GM19351 (cell line): ENCODE results near the gene FTH1.

Experiments used
- ATAC-seq: cut with Tn5 transposase; IDR thresholded peaks from one replicate; pipeline ENCODE4 v1.9.1; 2021; ENCODE audit warnings: mild to moderate bottlenecking, moderate library complexity; ENCODE audit not compliant: unreplicated experiment

FTH1 gene

DNA sequence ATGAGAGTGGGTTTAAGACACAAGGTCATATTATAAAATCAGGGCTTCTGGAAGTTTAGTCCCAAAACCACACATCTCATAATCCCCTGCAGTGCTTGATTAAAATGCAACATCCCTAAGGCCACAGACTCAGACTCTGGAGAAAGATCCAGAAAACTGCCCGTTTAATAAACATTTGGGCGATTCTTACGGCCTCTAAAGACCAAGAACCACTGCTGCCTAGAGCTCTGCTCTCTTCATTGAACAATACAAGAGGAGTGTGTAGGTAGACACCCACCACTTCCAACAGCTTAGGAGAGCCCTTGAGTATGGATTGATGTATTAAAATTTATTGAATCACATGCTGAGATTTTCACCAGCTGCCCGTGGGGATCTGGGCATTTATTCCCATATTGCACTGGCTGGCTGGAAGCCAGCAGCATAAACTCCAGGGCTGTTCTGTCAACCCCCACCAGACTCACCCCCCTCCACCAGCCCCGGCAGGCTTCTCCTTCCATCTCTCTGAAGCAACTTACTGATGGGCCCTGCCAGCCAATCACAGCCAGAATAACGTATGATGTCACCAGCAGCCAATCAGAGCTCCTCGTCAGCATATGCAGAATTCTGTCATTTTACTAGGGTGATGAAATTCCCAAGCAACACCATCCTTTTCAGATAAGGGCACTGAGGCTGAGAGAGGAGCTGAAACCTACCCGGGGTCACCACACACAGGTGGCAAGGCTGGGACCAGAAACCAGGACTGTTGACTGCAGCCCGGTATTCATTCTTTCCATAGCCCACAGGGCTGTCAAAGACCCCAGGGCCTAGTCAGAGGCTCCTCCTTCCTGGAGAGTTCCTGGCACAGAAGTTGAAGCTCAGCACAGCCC, 18.0 kb downstream of the FTH1 start:
- ATAC-seq: no peak

GRCh38 chr11:61948505-61948904, 18.9 kb downstream of the FTH1 start:
- no peak for ATAC-seq

DNA sequence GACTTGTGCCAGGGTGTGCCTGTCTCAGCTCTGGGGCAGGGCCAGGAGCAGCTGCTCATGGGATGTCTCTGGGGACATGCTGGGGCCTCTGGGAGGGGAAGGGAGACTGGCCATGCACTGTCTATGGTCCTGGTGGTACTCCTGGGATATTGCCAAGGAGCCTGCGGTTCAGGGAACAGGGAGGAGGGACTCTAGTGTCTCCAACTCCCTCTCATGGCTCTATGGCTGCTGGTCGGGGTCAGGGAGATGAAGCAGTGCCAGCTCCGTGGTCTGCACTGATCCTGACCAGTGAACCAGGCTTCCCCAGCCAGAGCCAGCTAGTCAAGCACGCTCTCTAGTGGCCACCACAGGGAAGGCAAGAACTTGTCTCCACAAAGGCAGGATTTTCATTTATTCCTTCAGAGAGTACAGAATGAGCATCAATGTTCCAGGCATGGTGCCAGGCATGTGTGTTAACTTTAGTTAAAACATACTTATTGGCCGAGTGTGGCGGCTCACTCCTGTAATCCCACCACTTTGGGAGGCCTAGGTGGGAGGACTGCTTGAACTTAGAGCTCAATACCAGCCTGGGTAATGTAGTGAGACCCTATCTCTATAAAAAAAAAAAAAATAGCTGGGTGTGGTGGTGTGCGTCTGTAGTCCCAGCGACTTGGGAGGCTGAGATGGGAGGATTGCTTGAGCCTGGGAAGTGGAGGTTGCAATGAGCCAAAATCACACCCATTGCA, 19.8 kb downstream of the FTH1 start:
- ATAC-seq: no peak

DNA sequence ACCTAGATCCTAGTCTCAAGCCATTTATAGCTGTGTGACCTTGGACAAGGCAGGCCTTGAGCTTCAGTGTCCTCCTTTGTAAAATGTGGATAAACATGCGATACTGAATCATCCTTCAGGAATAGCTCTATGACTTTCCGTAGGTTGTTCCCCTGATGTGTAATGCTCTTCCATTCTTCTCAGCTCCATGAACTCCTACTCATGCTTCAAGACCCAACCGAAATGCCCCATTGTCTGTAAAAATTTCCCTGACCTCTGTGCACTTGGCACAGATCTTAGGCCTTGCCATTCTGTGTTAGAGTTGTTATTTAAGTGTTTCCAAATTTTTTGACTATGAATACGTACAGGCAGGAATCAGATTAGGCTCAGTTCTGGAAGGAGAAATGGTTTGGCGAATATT, 20.5 kb downstream of the FTH1 start:
- ATAC-seq: no peak

DNA sequence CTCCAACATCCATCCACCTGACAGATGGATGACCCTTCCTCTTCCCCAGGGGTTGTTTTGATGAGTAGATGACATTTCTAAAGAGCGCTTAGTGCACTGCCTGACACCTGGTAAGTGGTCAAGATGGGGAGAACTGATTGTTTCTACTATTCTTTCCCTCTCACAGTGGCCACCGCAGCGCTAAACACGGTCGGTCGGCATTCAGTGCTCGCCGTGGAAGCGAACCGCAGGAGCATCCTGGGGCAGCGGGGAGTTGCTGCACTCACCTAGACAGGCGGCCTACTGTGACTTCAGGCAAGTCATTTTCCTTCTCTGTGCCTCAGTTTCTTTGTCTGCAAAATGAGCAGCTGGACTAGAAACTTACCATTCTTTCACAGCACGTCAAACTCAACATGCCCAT, 22.2 kb downstream of the FTH1 start:
- no peak for ATAC-seq

DNA sequence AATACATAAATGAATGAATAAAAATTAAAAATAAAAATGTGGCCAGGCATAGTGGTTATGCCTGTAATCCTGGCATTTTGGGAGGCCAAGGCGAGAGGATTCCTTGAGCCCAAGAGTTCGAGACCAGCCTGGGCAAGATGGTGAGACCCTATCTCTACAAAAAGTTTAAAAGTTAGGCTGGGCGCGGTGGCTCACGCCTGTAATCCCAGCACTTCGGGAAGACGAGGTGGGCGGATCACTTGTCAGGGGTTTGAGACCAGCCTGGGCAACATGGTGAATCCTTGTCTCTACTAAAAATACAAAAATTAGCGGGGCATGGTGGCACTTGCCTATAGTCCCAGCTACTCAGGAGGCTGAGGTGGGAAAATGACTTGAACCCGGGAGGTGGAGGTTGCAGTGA, 27.0 kb downstream of the FTH1 start:
- no peak for ATAC-seq

DNA sequence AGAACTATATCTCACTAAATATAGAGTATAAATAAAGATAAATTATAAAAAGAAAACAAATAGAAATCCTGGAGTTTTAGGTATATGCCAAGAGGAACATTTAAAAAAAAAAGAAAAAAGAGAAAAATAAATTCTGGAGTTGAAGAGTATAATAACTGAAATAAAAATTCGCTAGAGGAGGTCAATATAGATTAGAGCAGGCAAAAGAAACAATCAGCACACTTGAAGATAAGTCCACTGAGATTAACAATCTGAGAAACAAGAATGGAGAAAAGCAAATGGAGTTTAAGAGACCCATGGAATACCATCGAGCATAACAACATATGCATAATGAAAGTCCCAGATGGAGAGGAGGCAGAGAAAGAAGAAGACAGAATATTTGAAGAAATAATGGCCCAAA, 31.6 kb downstream of the FTH1 start:
- no peak for ATAC-seq

DNA sequence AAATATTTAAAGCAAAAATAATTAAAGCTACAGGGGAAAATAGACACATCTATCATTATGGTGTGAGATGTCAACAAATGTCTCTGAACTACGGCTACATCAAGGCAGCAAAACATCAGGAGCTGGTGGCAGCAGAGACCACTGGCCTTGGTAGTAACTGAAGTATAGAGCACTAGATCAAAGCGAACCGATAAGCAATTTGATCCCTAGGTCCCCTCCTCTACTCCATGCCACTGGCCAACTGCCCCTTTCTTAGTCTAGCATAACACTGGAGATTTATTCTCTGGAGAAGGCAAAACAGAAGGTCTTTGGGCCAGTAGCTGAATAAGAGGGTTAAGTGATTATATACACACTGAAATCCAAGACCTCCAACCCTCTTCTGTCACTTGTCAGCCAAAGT, 36.5 kb downstream of the FTH1 start:
- no peak for ATAC-seq

- ATAC-seq: no peak
These were observed 38.8 kb downstream of the FTH1 start for GRCh38 chr11:61928606-61929005.

DNA sequence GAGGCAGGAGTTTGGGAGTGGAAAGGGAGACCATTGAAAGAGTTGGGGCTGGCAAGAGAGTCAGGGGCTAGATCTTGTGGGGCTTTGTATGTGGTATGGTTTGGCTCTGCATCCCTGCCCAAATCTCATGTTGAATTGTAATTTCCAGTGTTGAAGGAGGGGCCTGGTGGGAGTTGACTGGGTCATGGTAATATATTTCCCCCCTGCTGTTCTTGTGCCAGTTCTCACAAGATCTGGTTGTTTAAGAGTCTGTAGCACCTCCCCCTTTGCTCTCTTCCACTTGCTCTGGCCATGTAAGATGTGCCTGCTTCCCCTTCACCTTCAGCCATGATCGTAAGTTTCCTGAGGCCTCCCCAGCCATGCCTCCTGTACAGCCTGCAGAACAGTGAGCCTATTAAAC, 39.9 kb downstream of the FTH1 start:
- no peak for ATAC-seq

DNA sequence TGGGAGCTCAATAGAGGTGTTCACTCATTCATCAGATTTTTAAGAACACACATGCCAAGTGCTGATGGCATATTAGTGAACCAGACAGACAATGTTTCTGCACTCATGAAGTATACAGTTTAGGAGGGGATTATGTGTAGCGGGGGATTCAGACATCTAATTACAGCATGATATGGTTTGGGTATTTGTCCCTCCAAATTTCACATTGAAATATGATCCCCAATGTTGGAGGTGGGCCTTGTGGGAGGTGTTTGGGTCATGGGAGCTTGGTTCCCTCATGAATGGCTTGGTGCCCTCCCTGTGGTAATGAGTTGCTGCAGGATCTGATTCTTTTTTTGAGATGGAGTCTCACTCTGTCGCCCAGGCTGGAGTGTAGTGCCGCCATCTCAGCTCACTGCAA, 41.2 kb downstream of the FTH1 start:
- no peak for ATAC-seq

DNA sequence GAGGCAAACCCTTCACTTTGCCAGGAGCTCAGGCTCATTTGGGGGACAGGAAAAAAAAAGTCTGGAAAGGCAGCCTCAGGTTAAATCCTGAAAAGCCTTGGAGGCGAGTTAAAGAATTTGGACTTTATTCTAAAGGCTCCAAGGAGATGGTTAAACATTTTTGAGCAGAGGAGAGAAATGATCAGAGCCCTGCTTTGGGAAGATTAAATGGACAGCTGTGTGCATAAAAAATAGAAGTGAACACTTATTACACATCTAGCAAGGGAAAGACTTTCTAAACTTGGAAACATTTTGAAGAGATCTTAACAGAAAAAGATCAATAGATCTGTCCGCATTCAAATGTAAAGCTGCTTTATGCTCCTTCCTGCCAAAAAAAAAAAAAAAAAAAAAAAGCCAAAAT, 41.7 kb downstream of the FTH1 start:
- no peak for ATAC-seq

GRCh38 chr11:61924064-61924455, 43.4 kb downstream of the FTH1 start:
- no peak for ATAC-seq

DNA sequence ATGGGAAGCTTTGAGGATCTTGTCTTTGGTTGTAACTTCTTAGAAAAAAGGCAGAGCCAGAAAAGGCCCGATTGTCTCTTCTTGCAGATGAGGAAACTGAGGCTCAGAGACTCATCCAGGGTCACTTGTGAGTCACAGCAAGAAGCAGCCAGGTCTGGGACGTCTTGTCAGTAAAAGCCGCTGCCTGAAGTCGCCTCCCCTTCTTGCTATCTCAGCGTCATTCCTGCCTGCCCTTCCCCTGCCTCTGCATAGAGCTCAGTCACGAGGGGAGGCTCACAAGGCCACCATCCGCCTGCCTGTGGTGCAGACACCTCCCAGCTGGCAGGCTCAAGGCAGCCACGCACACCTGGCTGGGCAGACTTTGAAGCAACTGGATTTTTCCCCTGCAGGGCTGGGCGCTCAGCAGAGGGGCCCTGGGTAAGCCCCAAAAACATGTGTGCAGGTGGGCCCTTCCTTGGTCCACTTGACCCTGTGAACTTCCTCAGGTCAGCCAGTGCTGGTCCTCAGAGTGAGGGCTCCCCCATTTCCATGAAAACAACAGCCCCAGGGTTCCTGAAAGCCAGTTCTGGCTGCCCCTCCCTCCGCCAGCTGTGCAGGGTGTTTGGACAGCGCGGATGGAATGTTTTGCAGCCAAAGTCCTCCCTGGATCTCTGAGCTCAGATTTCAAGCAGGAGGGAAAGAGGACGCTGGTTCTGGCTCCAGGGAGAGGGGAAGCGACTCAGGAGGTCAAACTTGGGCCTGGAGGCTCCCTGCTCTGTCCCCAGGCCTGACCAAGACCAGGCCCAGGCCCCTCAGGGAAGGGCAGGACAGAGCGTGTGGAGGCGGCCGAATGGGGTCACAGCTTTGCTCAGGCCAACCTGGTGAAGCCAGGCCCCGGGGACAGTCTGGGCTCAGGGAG, 44.0 kb downstream of the FTH1 start:
- no peak for ATAC-seq

DNA sequence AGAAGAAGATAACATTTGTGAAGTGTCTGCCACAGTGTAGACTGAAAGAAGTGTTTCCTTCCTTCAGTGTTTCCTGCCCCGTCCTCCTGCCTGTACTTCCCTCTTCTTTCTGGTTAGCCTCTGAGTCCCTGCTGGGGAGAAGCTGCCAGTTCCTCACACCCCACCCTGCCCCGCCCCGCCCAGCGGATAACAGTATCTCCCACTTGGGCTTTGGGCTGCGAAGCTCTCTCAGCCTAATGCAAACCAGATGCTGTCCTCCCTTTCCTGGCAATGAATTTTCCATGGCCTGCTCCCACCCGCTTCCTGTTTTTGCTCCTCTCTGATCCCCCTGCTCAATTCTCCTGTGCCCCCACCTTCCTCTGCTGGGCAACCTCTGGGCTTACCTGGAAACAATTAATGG, 44.9 kb downstream of the FTH1 start:
- no peak for ATAC-seq

DNA sequence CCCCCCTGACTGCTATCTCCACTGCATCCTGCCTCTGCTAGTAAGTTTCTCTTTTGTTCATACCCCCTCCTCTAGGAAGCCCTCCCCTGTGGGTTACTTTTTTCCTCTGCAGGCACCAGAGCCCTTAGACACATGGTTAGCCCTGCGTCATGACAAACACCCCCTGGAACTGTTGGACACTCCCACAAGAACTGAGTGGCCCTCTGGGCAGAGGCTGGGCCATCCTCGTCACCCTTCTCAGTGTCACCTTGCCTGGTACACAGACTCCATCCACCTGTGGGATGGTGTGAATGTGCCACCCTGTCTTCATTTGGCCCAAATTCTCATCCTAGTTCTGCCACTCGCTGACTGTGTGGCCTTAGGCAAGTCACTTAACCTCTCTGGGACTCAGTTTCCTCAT, 46.0 kb downstream of the FTH1 start:
- no peak for ATAC-seq

DNA sequence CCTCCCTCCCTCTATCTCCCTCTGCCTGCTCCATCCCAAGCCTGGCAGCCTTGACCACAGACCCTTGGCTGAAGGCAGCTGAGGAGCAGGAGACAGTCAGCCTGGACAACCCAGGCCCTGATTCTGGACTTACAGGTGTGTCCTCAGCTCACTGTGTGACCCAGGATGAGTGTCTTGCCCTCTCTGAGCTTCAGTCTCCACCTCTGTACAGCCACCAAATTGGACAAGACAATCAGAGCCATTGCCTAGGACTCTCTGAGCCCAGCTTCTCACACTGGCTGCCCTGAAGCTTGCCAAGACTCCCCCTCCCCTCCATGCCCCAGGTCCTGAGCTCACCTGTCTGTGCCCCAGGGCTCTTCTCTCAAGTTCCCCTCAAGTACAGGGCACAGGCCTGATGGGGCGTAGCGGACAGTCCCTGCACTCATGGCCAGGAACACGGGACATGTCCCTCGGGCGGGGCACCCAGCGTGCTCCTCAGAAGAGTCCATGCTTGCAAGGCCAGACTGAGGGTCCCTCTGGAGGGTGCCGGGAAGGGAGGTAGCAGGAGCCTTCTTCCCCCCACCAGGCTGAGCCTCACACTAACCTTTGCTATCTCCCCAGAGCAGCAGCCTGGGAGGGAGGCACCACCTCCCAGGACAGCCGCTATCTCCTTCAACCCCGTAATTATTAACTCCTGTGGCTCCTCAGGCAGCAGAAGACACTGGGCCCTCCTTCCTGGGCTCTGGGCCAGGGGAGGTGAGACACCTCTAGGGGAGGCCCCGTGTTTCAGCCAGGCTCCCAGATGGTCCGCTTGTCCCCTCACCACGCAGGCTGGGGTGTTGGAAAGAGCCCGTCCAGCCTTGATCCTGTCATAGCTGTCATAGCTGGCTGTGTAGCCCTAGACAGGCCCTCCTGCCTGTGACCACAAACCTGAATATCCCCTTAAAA, 47.5 kb downstream of the FTH1 start:
- no peak for ATAC-seq

GRCh38 chr11:61918938-61919704, 48.3 kb downstream of the FTH1 start:
- ATAC-seq: no peak

DNA sequence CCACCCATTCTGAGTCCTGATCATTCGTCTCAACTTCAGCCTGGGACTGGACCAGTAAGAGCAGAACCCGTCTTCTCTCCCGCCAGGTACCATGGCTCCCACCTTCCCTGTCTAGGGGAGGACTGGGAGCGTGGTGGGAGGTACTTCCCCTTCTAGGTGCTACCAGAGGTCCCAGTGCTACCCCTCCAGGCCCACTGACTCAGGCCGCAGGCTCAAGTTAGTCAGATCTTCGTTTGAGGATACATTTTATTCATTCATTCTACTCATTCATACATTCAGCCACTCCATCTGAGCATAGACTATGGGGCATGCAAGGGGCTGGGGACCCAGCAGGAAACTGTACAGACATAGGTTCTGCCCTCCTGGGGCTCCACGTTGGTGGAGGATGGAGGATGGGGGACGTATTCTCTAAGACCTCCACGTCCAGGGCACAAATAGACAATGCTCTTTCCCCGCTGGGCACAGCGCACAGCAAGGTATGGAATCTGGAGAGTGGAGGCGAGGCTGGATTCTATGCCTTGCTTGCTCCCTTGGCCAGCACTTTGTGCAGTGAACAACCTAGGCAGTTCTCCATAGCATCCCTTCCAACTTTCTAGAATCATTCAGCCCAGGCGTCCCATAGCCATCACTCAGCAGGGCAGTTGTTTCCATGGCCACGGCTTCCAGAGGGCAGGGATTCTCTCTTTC, 49.0 kb downstream of the FTH1 start:
- ATAC-seq: no peak
